HEK293T (cell line): ENCODE measurements around the gene ADPRS.

ENCODE experiments used
- ARNT ChIP-seq: fragments of 450-650 bp; IDR thresholded peaks from 2 replicates; pipeline ENCODE4 v1.6.1; 2017; ENCODE audit warnings: mild to moderate bottlenecking
- BHLHE40 ChIP-seq: fragments of 450-650 bp; IDR thresholded peaks from 2 replicates; pipeline ENCODE4 v1.6.1; 2016; ENCODE audit warnings: mild to moderate bottlenecking, moderate library complexity, borderline replicate concordance
- ELF4 ChIP-seq: fragments of 450-650 bp; IDR thresholded peaks from 2 replicates; pipeline ENCODE4 v1.6.1; 2017; ENCODE audit warnings: antibody characterized with exemption
- FOXK2 ChIP-seq: fragments of 450-650 bp; IDR thresholded peaks from 2 replicates; pipeline ENCODE4 v1.6.1; 2016; ENCODE audit warnings: mild to moderate bottlenecking
- LEF1 ChIP-seq: fragments of 450-650 bp; IDR thresholded peaks from 2 replicates; pipeline ENCODE4 v1.6.1; 2017; ENCODE audit warnings: mild to moderate bottlenecking, borderline replicate concordance
- NFRKB ChIP-seq: fragments of 450-650 bp; IDR thresholded peaks from 2 replicates; pipeline ENCODE4 v1.6.1; 2016; ENCODE audit warnings: mild to moderate bottlenecking, moderate library complexity
- PKNOX1 ChIP-seq: fragments of 450-650 bp; IDR thresholded peaks from 2 replicates; pipeline ENCODE4 v1.6.1; 2016
- SP1 ChIP-seq: fragments of 450-650 bp; IDR thresholded peaks from 2 replicates; pipeline ENCODE4 v1.6.1; 2017
- SUZ12 ChIP-seq: fragments of 450-650 bp; IDR thresholded peaks from 2 replicates; pipeline ENCODE4 v1.6.1; 2016; ENCODE audit warnings: mild to moderate bottlenecking
- TARDBP ChIP-seq: fragments of 450-650 bp; IDR thresholded peaks from 2 replicates; pipeline ENCODE4 v1.6.1; 2016
- ZNF384 ChIP-seq: fragments of 450-650 bp; IDR thresholded peaks from 2 replicates; pipeline ENCODE4 v1.6.1; 2016

DNA sequence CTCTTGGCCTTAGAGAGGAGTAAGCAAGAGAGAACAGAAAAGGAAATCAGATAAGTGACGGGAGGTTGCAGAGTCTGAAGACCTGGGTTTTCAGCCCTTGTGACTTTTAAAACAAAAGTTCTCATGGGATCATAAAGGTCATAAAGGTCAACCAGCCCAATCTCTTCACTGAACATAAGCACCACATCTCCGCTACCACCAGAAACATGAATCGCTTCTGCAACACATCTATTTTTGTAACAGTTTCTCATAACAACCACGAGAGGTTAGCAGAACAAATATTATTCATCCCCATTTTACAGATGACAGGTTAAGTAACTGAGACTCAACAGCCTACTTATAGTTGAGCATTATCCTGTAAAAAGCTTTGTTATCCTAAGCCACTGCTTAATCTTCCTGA is 54.7 kb downstream of the ADPRS start:
- TF ChIP-seq FOXK2 (no peak), ZNF384 (no peak), PKNOX1 (no peak), ELF4 (no peak), ARNT (no peak), BHLHE40 (no peak), SP1 (no peak), TARDBP (no peak), LEF1 (no peak), NFRKB (no peak), SUZ12 (no peak)
